Stimulated activated naive B cell treated with anti-CD40 and anti-IgM and Interleukin-4, amounts not matched to agents 10 μg/mL and 1 μg/mL and 100 μg/mL, for 72 hours (primary cell): ENCODE data around the gene NCAPD3.

Experiments used
- ATAC-seq, 2 donors: fragments of 150-1000 bp; cut with Tn5 transposase; replicated peaks; 2 replicates each; pipeline ENCODE4 v1.10.0; 2021; ENCODE audit warnings: moderate library complexity in 1 of 2
- DNase-seq: peaks from one replicate; pipeline ENCODE4 v3.0.0; 2021
- H3K27ac Mint-ChIP-seq: one replicate; pipeline ENCODE4 v1.8.0; 2022; ENCODE audit warnings: mild to moderate bottlenecking, mixed read lengths
- H3K27me3 Mint-ChIP-seq, 2 donors: one replicate each; pipeline ENCODE4 v1.8.0; 2022; ENCODE audit warnings: mixed read lengths in 2 of 2
- H3K36me3 Mint-ChIP-seq, 2 donors: one replicate each; pipeline ENCODE4 v1.8.0; 2022; ENCODE audit warnings: mixed read lengths in 2 of 2, mild to moderate bottlenecking in 1 of 2
- H3K4me1 Mint-ChIP-seq, 2 donors: one replicate each; pipeline ENCODE4 v1.8.0; 2022; ENCODE audit warnings: mixed read lengths in 2 of 2, mild to moderate bottlenecking in 1 of 2
- H3K4me3 Mint-ChIP-seq, 2 donors: one replicate each; pipeline ENCODE4 v1.8.0; 2022; ENCODE audit warnings: mild to moderate bottlenecking in 2 of 2, mixed read lengths in 2 of 2, moderate library complexity in 1 of 2
- H3K9me3 Mint-ChIP-seq, 2 donors: one replicate each; pipeline ENCODE4 v1.8.0; 2022; ENCODE audit warnings: mixed read lengths in 2 of 2, mild to moderate bottlenecking in 1 of 2

Gene NCAPD3

DNA sequence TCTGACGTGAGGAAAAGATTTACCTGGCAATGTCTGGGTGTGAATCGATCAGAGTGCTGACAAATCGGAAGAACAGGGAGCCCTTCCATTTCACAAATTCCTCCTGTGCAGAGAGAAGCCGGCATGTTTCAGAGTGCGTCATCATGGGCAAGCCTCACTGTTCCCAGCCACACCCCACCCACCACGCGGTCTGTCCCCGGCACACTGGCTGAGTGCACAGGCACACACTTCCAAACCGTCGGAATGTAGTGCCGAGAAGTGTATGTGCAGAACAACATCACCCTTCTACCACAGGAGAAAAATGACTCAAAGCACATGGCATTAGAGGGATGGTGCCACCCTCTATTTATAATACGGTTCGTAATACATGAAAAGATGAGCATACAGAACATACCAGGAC lies 47.5 kb downstream of the NCAPD3 start:
- Mint-ChIP-seq H3K27ac (no peak overlapping the region), H3K9me3 (no peaks in the 10 kb centered on the region), H3K4me1 (no peaks in the 10 kb centered on the region), H3K27me3 (no peaks in the 10 kb centered on the region), H3K36me3 (peaks cover 55 to 68% of the 10 kb centered on the region in 2 donors), H3K4me3 (no peak overlapping the region)
- DNase-seq = no peak
- no peak for ATAC-seq

DNA sequence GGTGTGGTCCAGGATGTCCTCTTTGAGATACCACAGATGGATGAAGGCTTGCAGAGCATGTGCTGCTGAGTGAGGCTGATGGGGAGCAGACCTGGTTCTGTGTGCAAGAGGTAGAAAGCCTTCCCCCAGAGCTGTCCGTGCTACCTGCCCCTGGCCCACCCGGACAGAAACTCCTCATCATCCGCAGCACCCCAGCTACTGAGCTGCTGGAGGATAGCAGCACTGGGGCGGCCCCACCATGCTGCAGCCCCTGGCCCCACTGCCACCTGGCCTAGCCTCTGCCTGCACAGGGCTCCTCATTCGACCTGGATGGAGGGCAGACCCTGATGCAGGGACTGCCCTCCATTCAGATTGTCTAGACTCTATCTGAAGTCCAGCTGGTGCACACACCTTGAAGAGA lies 50.5 kb downstream of the NCAPD3 start:
- DNase-seq (no peak), ATAC-seq (no peak)
- Mint-ChIP-seq H3K27ac (peak overlapping the region; percentile 65), H3K27me3 (no peaks in the 10 kb centered on the region), H3K9me3 (no peaks in the 10 kb centered on the region), H3K4me3 (no peak overlapping the region), H3K36me3 (peaks cover 57 to 71% of the 10 kb centered on the region in 2 donors), H3K4me1 (no peaks in the 10 kb centered on the region)

DNA sequence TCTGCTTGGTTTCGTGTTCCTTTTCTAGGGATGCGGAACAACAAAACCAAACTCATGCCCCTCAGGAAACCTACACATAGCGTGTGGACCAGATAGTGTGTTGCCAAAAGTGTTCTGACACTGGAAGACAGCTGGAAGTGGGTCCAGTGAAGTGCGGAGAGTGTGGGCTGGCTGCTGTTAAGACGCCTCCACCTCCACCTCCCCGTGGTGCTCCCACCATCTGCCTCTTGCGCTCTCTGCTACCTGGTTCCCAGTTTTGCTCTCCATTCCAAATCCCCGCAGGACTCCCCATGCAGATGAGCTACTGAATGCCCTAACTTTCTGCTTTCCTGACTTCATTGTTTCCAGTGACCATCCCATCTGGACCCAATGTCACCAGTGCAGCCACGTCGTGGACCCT lies 51.8 kb downstream of the NCAPD3 start:
- Mint-ChIP-seq H3K4me1 (no peaks in the 10 kb centered on the region), H3K27me3 (no peaks in the 10 kb centered on the region), H3K4me3 (no peak overlapping the region), H3K9me3 (no peaks in the 10 kb centered on the region), H3K27ac (no peak overlapping the region), H3K36me3 (peaks cover 65 to 78% of the 10 kb centered on the region in 2 donors)
- DNase-seq = no peak
- no peak for ATAC-seq

DNA sequence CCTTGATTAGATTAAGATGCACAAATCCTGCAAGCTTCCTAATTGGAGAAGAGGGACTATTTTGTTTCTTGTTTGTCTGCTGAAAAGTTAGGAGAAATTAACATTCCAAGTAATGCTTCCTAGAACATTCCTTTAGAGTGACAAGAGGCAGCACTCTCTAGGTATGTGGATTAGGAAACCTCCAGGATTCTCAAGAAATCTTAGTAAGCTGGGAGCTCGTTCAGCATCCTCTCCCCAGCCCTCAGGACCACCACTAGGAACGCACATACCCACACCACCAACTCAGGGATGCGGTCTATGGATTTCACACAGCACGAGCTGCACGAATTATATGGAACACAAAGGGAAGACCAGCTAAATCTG lies 52.9 kb downstream of the NCAPD3 start:
- Mint-ChIP-seq H3K9me3 (no peaks in the 10 kb centered on the region), H3K27me3 (no peaks in the 10 kb centered on the region), H3K4me1 (no peaks in the 10 kb centered on the region), H3K36me3 (peaks cover 61 to 73% of the 10 kb centered on the region in 2 donors), H3K4me3 (no peak overlapping the region), H3K27ac (no peak overlapping the region)
- no peak for ATAC-seq
- DNase-seq = no peak

DNA sequence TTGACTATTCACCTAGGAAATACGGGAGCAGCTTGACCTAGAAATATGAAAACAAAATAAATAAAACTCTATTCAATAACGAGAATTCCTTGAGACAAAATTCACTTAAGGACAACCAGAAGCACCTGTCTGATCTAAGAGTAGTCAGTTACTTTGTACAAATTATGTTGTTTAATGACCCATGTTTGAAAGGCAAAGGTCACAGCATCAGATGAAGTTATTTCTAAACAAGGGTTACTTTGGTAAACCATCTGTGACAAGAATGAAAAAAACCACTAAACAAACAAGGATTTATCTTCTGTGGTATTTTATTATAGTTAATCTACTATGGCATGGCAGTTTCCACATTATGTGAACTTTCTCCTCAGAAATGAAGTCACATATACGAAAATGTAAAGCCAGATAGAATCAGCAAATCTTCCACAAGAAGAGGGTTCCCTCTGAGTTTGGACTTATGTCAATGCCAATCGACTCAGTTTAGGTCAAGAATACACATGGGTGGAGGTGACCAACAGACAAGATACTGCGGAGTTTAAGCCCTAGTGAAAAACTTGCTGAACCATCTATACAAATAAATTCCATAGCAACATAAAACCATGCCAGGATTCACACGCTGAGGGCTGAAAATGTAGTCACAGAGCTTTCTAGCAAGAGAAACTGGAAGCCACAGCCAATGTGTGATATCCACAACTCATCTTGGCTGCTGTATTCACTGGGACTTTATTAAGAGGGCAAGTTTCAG lies 53.4 kb downstream of the NCAPD3 start:
- Mint-ChIP-seq H3K4me1 (no peaks in the 10 kb centered on the region), H3K4me3 (no peak overlapping the region), H3K9me3 (no peaks in the 10 kb centered on the region), H3K36me3 (peaks cover 62 to 74% of the 10 kb centered on the region in 2 donors), H3K27ac (no peak overlapping the region), H3K27me3 (no peaks in the 10 kb centered on the region)
- ATAC-seq (no peak), DNase-seq (no peak)

DNA sequence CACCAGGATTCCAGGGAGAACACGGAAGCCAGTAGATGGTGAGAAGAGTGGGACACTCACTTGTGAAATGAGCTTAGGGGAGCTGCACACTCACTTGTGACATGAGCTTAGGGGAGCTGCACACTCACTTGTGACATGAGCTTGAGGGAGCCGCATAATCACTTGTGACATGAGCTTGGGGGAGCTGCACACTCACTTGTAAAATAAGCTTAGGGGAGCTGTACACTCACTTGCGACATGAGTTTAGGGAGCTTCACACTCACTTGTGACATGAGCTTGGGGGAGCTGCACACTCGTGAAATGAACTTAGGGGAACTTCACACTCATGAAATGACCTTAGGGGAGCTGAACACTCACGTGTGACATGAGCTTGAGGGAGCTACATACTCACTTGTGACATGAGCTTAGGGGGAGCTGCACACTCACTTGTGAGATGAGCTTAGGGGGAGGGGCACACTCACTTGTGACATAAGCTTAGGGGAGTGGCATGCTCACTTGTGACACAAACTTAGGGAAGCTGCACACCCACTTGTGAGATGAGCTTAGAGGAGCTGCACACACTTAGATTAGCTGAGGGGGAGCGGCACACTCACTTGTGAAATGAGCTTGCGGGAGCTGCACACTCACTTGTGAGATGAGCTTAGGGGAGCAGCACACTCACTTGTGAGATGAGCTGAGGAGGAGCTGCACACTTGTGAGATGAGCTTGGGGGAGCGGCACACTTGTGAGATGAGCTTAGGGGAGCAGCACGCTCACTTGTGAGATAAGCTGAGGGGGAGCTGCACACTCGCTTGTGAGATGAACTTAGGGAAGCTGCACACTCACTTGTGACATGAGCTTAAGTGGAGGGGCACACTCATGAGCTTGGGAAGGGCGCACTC lies 59.0 kb downstream of the NCAPD3 start:
- no peaks in the 10 kb centered on the region for H3K27me3 Mint-ChIP-seq
- H3K4me3 Mint-ChIP-seq = no peak overlapping the region
- DNase-seq (no peak), ATAC-seq (no peak)
- H3K36me3 Mint-ChIP-seq = peaks cover 54 to 78% of the 10 kb centered on the region in 2 donors
- peak overlapping the region; percentile 20 for H3K27ac Mint-ChIP-seq
- no peaks in the 10 kb centered on the region for H3K4me1 Mint-ChIP-seq
- no peaks in the 10 kb centered on the region for H3K9me3 Mint-ChIP-seq

DNA sequence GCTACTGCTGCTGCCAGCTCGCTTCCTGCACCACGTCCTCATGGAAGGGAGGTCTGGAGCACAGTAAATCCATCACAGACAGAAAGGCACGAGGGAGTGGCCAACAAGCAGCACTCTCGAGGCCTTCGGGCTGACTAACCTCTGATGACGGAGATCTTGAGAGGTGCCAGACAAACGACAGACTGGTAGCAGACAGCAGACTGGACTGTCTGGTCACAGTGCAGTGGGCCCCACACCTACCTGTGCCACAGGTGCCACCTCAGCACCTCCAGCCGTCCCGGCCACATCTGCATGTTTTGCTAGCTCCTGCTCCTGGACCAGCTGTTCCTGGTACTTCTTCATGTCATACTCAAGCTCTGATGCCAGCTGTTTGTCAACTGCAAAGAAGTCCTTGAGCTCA lies 64.1 kb downstream of the NCAPD3 start:
- DNase-seq = no peak
- Mint-ChIP-seq H3K4me1 (no peaks in the 10 kb centered on the region), H3K36me3 (peaks cover 57 to 85% of the 10 kb centered on the region in 2 donors), H3K27ac (no peak overlapping the region), H3K9me3 (no peaks in the 10 kb centered on the region), H3K27me3 (no peaks in the 10 kb centered on the region), H3K4me3 (no peak overlapping the region)
- no peak for ATAC-seq

DNA sequence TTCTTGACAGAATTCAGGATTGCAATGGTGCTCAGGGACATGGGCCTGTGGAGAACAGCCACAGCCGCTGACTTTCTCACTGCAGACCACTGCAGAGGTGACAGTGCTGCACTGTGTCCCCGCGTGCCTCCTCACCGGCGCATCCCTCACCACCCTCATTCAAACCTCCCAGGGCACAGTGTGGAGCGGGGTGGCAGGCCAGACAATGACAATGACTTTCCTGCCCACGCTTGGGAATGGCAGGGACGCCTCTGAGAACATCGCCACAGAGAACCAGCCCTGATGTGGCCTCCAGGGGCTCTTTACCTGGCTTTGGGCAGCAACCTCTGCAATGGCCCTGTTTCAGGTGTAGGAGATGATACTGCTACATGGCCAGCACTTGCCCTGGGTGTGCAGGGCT lies 65.7 kb downstream of the NCAPD3 start:
- Mint-ChIP-seq H3K36me3 (peaks cover 63 to 84% of the 10 kb centered on the region in 2 donors), H3K27ac (peak overlapping the region; percentile 25), H3K27me3 (no peaks in the 10 kb centered on the region), H3K9me3 (no peaks in the 10 kb centered on the region), H3K4me1 (no peaks in the 10 kb centered on the region), H3K4me3 (no peak overlapping the region)
- DNase-seq (no peak), ATAC-seq (no peak)

DNA sequence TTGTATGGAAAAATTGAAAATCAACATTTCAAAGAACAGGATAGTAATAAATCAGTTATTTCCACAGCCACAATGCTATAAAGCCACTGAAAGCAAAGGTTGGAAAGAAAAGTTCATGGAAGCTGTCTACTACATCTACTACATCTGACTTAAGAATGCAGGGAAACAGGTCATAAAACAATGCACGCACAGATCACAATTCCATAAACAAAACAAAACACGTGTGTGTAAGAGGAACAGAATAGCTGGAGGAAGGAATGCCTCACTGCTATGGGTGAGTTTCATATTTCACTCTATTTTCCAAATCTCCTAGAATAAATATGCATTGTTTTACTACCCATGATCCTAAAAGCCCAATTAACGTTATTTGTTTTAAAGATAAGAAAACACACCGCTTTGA lies 66.3 kb downstream of the NCAPD3 start:
- DNase-seq (no peak), ATAC-seq (no peak)
- Mint-ChIP-seq H3K4me3 (no peak overlapping the region), H3K27ac (no peak overlapping the region), H3K4me1 (no peaks in the 10 kb centered on the region), H3K27me3 (no peaks in the 10 kb centered on the region), H3K36me3 (peaks cover 58 to 78% of the 10 kb centered on the region in 2 donors), H3K9me3 (no peaks in the 10 kb centered on the region)

DNA sequence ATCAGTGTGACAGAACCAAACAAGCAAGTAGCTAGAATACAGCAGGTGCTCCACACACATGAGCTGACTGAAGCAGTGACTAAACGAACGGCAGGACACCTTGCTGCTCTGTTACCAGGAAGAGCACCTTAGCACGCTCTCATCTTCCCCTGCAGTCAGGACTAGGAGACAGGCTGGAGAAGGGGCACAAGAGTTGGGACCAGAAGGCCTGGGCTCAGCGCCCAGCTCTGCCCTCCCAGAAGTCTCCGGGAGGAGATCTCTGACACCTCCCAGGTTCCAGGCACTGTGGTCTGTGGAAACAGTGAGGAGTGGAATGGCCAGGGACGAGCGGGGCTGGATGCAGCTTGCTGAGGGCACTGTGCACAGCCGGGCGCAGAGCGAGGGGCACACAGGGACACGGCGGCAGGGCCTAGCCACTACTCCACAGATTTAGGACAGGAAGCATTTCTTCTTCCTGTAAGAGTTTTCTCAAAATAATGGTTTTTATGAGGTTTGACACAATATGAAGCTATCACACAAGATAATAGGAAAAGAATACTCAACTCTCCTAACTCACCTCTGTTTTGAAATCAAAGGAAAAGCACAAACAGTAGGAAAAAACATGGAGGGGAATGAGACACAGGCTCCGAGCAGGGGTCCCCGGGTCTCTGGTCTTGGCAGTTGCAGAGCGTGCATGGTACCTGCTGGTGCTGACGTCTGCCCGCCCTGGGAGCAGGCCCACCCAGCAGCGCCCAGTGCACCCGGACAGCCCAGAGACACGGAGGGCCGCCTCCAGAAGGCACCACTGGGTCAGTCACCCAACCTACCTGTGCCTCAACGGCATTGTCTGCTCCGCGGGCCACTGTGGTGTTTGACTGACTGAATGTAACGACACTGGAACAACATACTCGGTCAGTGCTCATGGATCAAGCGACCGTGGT lies 67.6 kb downstream of the NCAPD3 start:
- DNase-seq (no peak), ATAC-seq (no peak)
- Mint-ChIP-seq H3K4me1 (no peaks in the 10 kb centered on the region), H3K9me3 (no peaks in the 10 kb centered on the region), H3K27ac (no peak overlapping the region), H3K27me3 (no peaks in the 10 kb centered on the region), H3K36me3 (peaks cover 54 to 78% of the 10 kb centered on the region in 2 donors), H3K4me3 (no peak overlapping the region)

DNA sequence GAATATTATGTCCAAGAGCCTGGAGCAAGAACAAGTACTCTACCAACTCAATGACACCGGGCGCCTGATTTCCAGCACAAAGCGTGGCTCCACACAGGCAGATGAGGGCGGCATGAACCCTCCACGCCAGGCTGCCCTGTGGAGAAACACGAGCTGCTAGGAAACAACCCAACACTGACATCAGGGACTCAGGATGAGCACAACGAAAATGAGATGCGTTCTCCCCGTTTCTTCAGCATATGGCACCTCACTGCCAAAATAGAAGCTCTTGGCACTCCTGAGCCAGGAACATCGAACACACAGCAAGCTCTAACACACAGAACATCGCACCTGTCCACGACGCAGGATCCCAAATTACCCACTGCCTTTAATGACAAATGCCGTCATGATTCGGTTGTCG lies 68.3 kb downstream of the NCAPD3 start:
- H3K4me3 Mint-ChIP-seq = no peak overlapping the region
- H3K4me1 Mint-ChIP-seq = no peaks in the 10 kb centered on the region
- no peak for ATAC-seq
- no peaks in the 10 kb centered on the region for H3K9me3 Mint-ChIP-seq
- no peaks in the 10 kb centered on the region for H3K27me3 Mint-ChIP-seq
- peaks cover 56 to 77% of the 10 kb centered on the region in 2 donors for H3K36me3 Mint-ChIP-seq
- no peak overlapping the region for H3K27ac Mint-ChIP-seq
- DNase-seq = no peak

DNA sequence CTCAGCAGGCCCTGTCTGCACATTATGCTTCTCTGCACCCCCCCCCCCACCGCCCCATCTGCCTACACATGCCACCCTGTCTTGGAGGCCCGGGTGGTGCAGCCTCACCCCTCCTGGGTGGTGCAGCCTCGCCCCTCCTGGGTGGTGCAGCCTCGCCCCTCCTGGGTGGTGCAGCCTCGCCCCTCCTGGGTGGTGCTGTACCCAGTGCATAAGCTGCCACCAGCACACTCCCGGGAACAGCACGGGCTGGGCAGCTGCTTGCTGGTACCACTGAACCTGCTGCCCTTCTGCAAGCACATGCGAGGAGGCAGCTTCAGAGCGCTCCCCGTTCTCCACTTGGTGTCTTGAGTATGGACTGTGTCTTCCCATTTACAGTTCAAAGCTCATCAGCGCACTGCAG lies 69.3 kb downstream of the NCAPD3 start:
- H3K27ac Mint-ChIP-seq = peak overlapping the region; percentile 65
- H3K9me3 Mint-ChIP-seq = no peaks in the 10 kb centered on the region
- H3K4me3 Mint-ChIP-seq = no peak overlapping the region
- peaks cover 49 to 68% of the 10 kb centered on the region in 2 donors for H3K36me3 Mint-ChIP-seq
- H3K4me1 Mint-ChIP-seq = no peaks in the 10 kb centered on the region
- no peaks in the 10 kb centered on the region for H3K27me3 Mint-ChIP-seq
- DNase-seq (no peak), ATAC-seq (no peak)

DNA sequence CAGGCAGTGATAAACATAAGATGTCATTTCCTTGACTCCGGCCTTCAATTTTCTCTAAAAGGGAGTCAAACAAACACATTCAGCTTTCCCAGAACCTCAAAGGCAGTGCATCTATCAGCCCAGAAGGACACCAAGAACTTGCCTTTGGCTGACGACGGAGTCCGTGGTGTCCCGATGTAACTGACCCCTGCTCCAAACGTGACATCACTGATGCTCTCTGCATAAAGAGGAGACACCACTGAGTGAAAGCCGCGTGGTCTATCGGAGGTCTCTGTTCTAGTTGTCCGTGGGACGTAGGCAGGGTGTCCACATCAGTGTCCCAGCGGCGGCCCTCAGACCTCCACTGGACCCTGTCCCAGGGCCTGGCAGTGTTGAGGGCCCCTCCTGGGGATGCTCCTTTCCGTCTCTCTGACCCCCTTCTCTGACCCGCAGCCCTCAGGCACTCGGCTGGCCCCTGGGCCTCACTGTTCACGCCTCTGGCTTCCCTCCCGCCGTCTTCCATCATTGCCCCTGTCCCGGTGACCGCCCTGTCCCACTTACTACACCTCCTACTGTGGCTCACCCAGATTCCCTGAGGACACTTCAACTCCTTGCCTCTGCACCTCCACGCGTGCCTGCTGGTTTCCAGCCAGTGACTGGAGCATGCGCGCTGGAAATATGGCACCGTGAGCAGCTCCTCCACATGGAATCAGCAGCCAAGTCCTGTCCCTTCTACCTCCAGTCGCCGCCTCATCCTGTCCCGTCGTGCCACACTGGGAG lies 70.4 kb downstream of the NCAPD3 start:
- H3K9me3 Mint-ChIP-seq = no peaks in the 10 kb centered on the region
- DNase-seq = no peak
- peaks cover 42 to 58% of the 10 kb centered on the region in 2 donors for H3K36me3 Mint-ChIP-seq
- H3K4me3 Mint-ChIP-seq = no peak overlapping the region
- ATAC-seq = no peak
- H3K4me1 Mint-ChIP-seq = no peaks in the 10 kb centered on the region
- H3K27me3 Mint-ChIP-seq = no peaks in the 10 kb centered on the region
- no peak overlapping the region for H3K27ac Mint-ChIP-seq

DNA sequence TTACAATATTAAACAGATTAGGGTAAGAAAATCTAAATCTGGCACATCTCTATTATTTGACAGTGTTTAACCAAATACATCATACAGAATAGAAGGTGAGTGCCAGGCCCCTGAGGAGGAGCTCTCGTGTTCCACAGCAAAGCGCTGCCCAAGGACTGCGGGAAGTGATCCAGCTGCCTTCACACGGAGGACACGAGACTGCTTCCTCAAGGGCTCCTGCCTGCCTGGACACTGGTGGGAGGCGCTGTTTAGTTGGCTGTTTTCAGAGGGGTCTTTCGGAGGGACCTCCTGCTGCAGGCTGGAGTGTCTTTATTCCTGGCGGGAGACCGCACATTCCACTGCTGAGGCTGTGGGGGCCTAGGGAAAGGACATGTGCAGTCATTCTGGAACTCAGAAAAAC lies 71.1 kb downstream of the NCAPD3 start:
- peaks cover 37 to 52% of the 10 kb centered on the region in 2 donors for H3K36me3 Mint-ChIP-seq
- no peak for DNase-seq
- no peaks in the 10 kb centered on the region for H3K4me1 Mint-ChIP-seq

More for the DNA sequence above, 71.1 kb downstream of the NCAPD3 start:
- H3K9me3 Mint-ChIP-seq = no peaks in the 10 kb centered on the region
- H3K4me3 Mint-ChIP-seq = no peak overlapping the region
- no peak overlapping the region for H3K27ac Mint-ChIP-seq
- H3K27me3 Mint-ChIP-seq = no peaks in the 10 kb centered on the region
- ATAC-seq = no peak
